ENCODE results near the gene VAV2.

The VAV2 gene, protein sequence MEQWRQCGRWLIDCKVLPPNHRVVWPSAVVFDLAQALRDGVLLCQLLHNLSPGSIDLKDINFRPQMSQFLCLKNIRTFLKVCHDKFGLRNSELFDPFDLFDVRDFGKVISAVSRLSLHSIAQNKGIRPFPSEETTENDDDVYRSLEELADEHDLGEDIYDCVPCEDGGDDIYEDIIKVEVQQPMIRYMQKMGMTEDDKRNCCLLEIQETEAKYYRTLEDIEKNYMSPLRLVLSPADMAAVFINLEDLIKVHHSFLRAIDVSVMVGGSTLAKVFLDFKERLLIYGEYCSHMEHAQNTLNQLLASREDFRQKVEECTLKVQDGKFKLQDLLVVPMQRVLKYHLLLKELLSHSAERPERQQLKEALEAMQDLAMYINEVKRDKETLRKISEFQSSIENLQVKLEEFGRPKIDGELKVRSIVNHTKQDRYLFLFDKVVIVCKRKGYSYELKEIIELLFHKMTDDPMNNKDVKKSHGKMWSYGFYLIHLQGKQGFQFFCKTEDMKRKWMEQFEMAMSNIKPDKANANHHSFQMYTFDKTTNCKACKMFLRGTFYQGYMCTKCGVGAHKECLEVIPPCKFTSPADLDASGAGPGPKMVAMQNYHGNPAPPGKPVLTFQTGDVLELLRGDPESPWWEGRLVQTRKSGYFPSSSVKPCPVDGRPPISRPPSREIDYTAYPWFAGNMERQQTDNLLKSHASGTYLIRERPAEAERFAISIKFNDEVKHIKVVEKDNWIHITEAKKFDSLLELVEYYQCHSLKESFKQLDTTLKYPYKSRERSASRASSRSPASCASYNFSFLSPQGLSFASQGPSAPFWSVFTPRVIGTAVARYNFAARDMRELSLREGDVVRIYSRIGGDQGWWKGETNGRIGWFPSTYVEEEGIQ
- 3.1 to 9.5 (median 6.5) reads per million in 9 experiments for total RNA-seq

- peak within 1 kb of the TSS in 1 of 2 donors; percentile 29 for H3K27ac Mint-ChIP-seq
Observed at GRCh38 chr9:133991964-133992779, at the start of gene VAV2. Gene VAV2, minus strand, starts transcription at chr9:133992324. Its CDS starts 46 bp downstream, at chr9:133992278.

GRCh38 chr9:134041649-134041962 lies 49.5 kb upstream of the VAV2 start:
- Mint-ChIP-seq H3K4me3 (no peak overlapping the region), H3K9me3 (no peaks in the 10 kb centered on the region), H3K4me1 (ENCODE audit: low read depth in 2 of 2) (peaks cover 0 to 11% of the 10 kb centered on the region in 2 donors), H3K36me3 (ENCODE audit: insufficient read depth) (peaks cover 55% of the 10 kb centered on the region), H3K27me3 (no peaks in the 10 kb centered on the region), H3K27ac (no peak overlapping the region)
- ATAC-seq (replicated peaks) (no peak), DNase-seq (no peak)

More at GRCh38 chr9:133991964-133992779, at the start of gene VAV2:
- ATAC-seq (replicated peaks) (peak; percentile 52), DNase-seq (peak in 1 of 3 experiments; percentile 28)
- Mint-ChIP-seq H3K27me3 (peaks cover 0 to 18% of the 10 kb centered on the region in 2 donors), H3K36me3 (ENCODE audit: insufficient read depth) (peaks cover 3% of the 10 kb centered on the region), H3K4me1 (ENCODE audit: low read depth in 2 of 2) (peaks cover 0 to 8% of the 10 kb centered on the region in 2 donors), H3K4me3 (peak within 1 kb of the TSS; percentile 69 to 77), H3K9me3 (no peaks in the 10 kb centered on the region)

GRCh38 chr9:134040781-134041648 lies 48.9 kb upstream of the VAV2 start:
- H3K9me3 Mint-ChIP-seq = no peaks in the 10 kb centered on the region
- no peaks in the 10 kb centered on the region for H3K27me3 Mint-ChIP-seq
- no peak for DNase-seq
- H3K36me3 Mint-ChIP-seq (ENCODE audit: insufficient read depth) = peaks cover 55% of the 10 kb centered on the region
- no peak overlapping the region for H3K27ac Mint-ChIP-seq
- ATAC-seq (replicated peaks) = no peak
- H3K4me1 Mint-ChIP-seq (ENCODE audit: low read depth in 2 of 2) = peaks cover 0 to 11% of the 10 kb centered on the region in 2 donors
- H3K4me3 Mint-ChIP-seq = no peak overlapping the region

DNA sequence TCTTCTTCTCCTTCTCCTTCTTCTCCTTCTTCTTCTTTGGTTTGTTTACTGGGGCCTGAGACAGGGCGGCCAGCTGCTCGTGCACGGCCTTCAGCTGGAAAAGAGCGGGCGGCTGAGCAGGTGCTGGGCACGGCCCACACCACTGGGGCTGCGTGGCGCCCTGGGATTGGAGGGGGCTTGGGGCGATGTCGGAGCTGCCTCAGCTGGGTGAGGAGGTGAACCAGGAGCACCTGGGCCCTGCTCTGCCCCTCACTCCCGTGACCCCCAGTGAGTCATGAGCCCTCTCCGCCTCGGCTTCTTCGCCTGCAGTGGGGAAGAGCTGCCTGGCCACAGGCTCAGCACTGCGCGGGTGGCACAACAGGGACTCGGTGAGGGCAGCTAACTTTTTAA lies 48.0 kb upstream of the VAV2 start:
- no peak for ATAC-seq (replicated peaks)
- Mint-ChIP-seq H3K4me1 (ENCODE audit: low read depth in 2 of 2) (peaks cover 0 to 11% of the 10 kb centered on the region in 2 donors), H3K4me3 (no peak overlapping the region)

GRCh38 chr9:134039386-134040175 lies 47.5 kb upstream of the VAV2 start:
- Mint-ChIP-seq H3K4me1 (ENCODE audit: low read depth in 2 of 2) (peaks cover 0 to 11% of the 10 kb centered on the region in 2 donors), H3K36me3 (ENCODE audit: insufficient read depth) (peaks cover 55% of the 10 kb centered on the region), H3K27ac (peak overlapping the region in 1 of 2 donors; percentile 87), H3K9me3 (no peaks in the 10 kb centered on the region), H3K27me3 (no peaks in the 10 kb centered on the region), H3K4me3 (no peak overlapping the region)
- ATAC-seq (replicated peaks) = no peak
- no peak for DNase-seq

More for the DNA sequence above, 48.0 kb upstream of the VAV2 start:
- no peaks in the 10 kb centered on the region for H3K9me3 Mint-ChIP-seq
- no peaks in the 10 kb centered on the region for H3K27me3 Mint-ChIP-seq
- H3K36me3 Mint-ChIP-seq (ENCODE audit: insufficient read depth) = peaks cover 57% of the 10 kb centered on the region
- no peak for DNase-seq
- H3K27ac Mint-ChIP-seq = peak overlapping the region in 1 of 2 donors; percentile 87

- H3K4me3 Mint-ChIP-seq = no peak overlapping the region
- no peaks in the 10 kb centered on the region for H3K27me3 Mint-ChIP-seq
- no peak overlapping the region for H3K27ac Mint-ChIP-seq
- H3K36me3 Mint-ChIP-seq (ENCODE audit: insufficient read depth) = peaks cover 63% of the 10 kb centered on the region
- H3K4me1 Mint-ChIP-seq (ENCODE audit: low read depth in 2 of 2) = peaks cover 0 to 8% of the 10 kb centered on the region in 2 donors
- DNase-seq = no peak
- ATAC-seq (replicated peaks) = no peak
- no peaks in the 10 kb centered on the region for H3K9me3 Mint-ChIP-seq
Observed at GRCh38 chr9:134037641-134038040, 45.5 kb upstream of the VAV2 start.

GRCh38 chr9:134036130-134036529 lies 44.0 kb upstream of the VAV2 start:
- Mint-ChIP-seq H3K9me3 (no peaks in the 10 kb centered on the region), H3K27ac (no peak overlapping the region), H3K36me3 (ENCODE audit: insufficient read depth) (peaks cover 63% of the 10 kb centered on the region), H3K27me3 (no peaks in the 10 kb centered on the region), H3K4me1 (ENCODE audit: low read depth in 2 of 2) (peaks cover 0 to 8% of the 10 kb centered on the region in 2 donors), H3K4me3 (no peak overlapping the region)
- DNase-seq = no peak
- no peak for ATAC-seq (replicated peaks)

- Mint-ChIP-seq H3K36me3 (ENCODE audit: insufficient read depth) (peaks cover 60% of the 10 kb centered on the region), H3K27ac (no peak overlapping the region), H3K27me3 (no peaks in the 10 kb centered on the region), H3K4me3 (no peak overlapping the region), H3K9me3 (no peaks in the 10 kb centered on the region), H3K4me1 (ENCODE audit: low read depth in 2 of 2) (peaks cover 0 to 8% of the 10 kb centered on the region in 2 donors)
- DNase-seq (no peak), ATAC-seq (replicated peaks) (no peak)
Observed at GRCh38 chr9:134035041-134036039, 43.2 kb upstream of the VAV2 start.

GRCh38 chr9:134034215-134035040 lies 42.3 kb upstream of the VAV2 start:
- H3K4me1 Mint-ChIP-seq (ENCODE audit: low read depth in 2 of 2) = peaks cover 0 to 6% of the 10 kb centered on the region in 2 donors
- no peaks in the 10 kb centered on the region for H3K9me3 Mint-ChIP-seq
- H3K27ac Mint-ChIP-seq = no peak overlapping the region
- H3K27me3 Mint-ChIP-seq = no peaks in the 10 kb centered on the region
- ATAC-seq (replicated peaks) = no peak
- no peak overlapping the region for H3K4me3 Mint-ChIP-seq
- H3K36me3 Mint-ChIP-seq (ENCODE audit: insufficient read depth) = peaks cover 52% of the 10 kb centered on the region
- no peak for DNase-seq

- Mint-ChIP-seq H3K4me1 (ENCODE audit: low read depth in 2 of 2) (no peaks in the 10 kb centered on the region), H3K9me3 (no peaks in the 10 kb centered on the region), H3K36me3 (ENCODE audit: insufficient read depth) (peaks cover 45% of the 10 kb centered on the region), H3K27me3 (no peaks in the 10 kb centered on the region), H3K4me3 (no peak overlapping the region), H3K27ac (no peak overlapping the region)
- DNase-seq (no peak), ATAC-seq (replicated peaks) (no peak)
Observed at GRCh38 chr9:134033516-134034214, 41.5 kb upstream of the VAV2 start.
